ENCODE results near the gene NOS3. TPM values are rescaled to one million over a fixed set of nuclear protein-coding genes. Genes with fewer than 3 reads are reported as not detected.
A peak's percentile ranks its signal among the peaks of the same experiment; 100 is the strongest.

Gene NOS3
- total and polyA plus RNA-seq, 9 of the 15 experiments (the other 6 are each of a cell fraction or from before 2014, with no cell fraction given), result 1.1 to 121 (median 23.6) TPM

DNA sequence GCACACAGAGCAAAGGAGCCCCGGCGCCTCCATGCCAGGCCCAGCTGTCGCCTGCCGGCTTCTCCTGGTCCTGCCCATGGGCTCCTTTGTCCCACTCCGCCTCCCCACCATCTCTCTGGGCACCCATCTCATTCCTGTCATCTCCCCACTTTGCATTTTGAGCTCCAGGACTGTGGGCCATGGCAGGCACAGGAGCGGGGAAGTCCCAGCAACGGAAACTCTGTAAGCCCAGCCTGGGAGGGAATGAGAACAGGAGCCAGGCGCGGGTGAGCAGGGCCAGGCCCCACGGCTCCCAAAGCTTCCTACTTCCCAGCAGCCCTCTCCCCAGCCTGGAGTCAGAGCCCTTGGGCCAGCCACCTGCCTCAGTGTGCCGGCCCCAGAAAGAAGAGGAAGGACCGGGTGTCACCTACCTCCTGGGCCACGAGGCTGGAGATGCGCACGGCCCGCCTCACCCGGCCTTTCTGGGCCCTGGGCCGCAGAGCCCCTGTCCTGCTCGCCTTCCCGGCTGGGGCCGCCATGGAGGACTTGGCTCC is 35.8 kb upstream of the NOS3 start (continued):
- TF ChIP-seq, protein P1, sequence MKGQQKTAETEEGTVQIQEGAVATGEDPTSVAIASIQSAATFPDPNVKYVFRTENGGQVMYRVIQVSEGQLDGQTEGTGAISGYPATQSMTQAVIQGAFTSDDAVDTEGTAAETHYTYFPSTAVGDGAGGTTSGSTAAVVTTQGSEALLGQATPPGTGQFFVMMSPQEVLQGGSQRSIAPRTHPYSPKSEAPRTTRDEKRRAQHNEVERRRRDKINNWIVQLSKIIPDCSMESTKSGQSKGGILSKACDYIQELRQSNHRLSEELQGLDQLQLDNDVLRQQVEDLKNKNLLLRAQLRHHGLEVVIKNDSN (CRISPR knock-in tag; IDR thresholded peaks at IDR 0.05), result peak; percentile 45; the same call in 1 of the 2 replicates
- TF ChIP-seq GATAD2B (IDR thresholded peaks at IDR 0.05; ENCODE audit: borderline replicate concordance), result no peak
- TF ChIP-seq, protein P2, sequence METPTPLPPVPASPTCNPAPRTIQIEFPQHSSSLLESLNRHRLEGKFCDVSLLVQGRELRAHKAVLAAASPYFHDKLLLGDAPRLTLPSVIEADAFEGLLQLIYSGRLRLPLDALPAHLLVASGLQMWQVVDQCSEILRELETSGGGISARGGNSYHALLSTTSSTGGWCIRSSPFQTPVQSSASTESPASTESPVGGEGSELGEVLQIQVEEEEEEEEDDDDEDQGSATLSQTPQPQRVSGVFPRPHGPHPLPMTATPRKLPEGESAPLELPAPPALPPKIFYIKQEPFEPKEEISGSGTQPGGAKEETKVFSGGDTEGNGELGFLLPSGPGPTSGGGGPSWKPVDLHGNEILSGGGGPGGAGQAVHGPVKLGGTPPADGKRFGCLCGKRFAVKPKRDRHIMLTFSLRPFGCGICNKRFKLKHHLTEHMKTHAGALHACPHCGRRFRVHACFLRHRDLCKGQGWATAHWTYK (CRISPR knock-in tag; IDR thresholded peaks at IDR 0.05), result no peak
- TF ChIP-seq SMAD2 (IDR thresholded peaks at IDR 0.05; ENCODE audit: low read depth, low read length), result no peak
- TF ChIP-seq FIP1L1 (IDR thresholded peaks at IDR 0.05; ENCODE audit: low read depth, low read length, poor library complexity, severe bottlenecking), result no peak
- TF ChIP-seq GTF2A2 (tag; IDR thresholded peaks at IDR 0.05), result no peak
- TF ChIP-seq KLF6 (CRISPR knock-in tag; IDR thresholded peaks at IDR 0.05; ENCODE audit: borderline replicate concordance), result 0 out of 2 replicates have a peak, but pooled peaks have one; percentile 22
- TF ChIP-seq HNRNPK (IDR thresholded peaks at IDR 0.05; ENCODE audit: low read depth, low read length, poor library complexity, severe bottlenecking), result no peak
- no peak for TF ChIP-seq ZEB2 (IDR thresholded peaks at IDR 0.05)
- TF ChIP-seq, protein P3, sequence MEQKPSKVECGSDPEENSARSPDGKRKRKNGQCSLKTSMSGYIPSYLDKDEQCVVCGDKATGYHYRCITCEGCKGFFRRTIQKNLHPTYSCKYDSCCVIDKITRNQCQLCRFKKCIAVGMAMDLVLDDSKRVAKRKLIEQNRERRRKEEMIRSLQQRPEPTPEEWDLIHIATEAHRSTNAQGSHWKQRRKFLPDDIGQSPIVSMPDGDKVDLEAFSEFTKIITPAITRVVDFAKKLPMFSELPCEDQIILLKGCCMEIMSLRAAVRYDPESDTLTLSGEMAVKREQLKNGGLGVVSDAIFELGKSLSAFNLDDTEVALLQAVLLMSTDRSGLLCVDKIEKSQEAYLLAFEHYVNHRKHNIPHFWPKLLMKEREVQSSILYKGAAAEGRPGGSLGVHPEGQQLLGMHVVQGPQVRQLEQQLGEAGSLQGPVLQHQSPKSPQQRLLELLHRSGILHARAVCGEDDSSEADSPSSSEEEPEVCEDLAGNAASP (IDR thresholded peaks at IDR 0.05), result no peak
- no peak for TF ChIP-seq ZNF133 (CRISPR knock-in tag; IDR thresholded peaks at IDR 0.05)
- no peak for TF ChIP-seq RFX7 (CRISPR knock-in tag; IDR thresholded peaks at IDR 0.05)
- TF ChIP-seq FOXP1 (CRISPR knock-in tag; IDR thresholded peaks at IDR 0.05), result no peak
- TF ChIP-seq, protein P4, sequence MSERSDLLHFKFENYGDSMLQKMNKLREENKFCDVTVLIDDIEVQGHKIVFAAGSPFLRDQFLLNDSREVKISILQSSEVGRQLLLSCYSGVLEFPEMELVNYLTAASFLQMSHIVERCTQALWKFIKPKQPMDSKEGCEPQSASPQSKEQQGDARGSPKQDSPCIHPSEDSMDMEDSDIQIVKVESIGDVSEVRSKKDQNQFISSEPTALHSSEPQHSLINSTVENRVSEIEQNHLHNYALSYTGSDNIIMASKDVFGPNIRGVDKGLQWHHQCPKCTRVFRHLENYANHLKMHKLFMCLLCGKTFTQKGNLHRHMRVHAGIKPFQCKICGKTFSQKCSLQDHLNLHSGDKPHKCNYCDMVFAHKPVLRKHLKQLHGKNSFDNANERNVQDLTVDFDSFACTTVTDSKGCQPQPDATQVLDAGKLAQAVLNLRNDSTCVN (CRISPR knock-in tag; IDR thresholded peaks at IDR 0.05), result no peak
- no peak for TF ChIP-seq ETV5 (CRISPR knock-in tag; IDR thresholded peaks at IDR 0.05; ENCODE audit: low read depth)
- peak; percentile 76 for TF ChIP-seq L3MBTL2 (IDR thresholded peaks at IDR 0.05)
- TF ChIP-seq ZNF696 (CRISPR knock-in tag; conservative IDR thresholded peaks at IDR 0.05), result no peak
- TF ChIP-seq ZNF584 (CRISPR knock-in tag; IDR thresholded peaks at IDR 0.05; ENCODE audit: low read depth), result no peak
- no peak for TF ChIP-seq EP300 (IDR thresholded peaks at IDR 0.05; ENCODE audit: low read length)
- TF ChIP-seq SIN3B (IDR thresholded peaks at IDR 0.05; ENCODE audit: low read depth), result no peak
- no peak; the same call in 1 of the 2 replicates for TF ChIP-seq SMAD4 (CRISPR knock-in tag; conservative IDR thresholded peaks at IDR 0.05)
- TF ChIP-seq ZNF76 (CRISPR knock-in tag; IDR thresholded peaks at IDR 0.05; ENCODE audit: borderline replicate concordance), result no peak
- TF ChIP-seq MCM7 (IDR thresholded peaks at IDR 0.05), result no peak
- TF ChIP-seq, protein P5, sequence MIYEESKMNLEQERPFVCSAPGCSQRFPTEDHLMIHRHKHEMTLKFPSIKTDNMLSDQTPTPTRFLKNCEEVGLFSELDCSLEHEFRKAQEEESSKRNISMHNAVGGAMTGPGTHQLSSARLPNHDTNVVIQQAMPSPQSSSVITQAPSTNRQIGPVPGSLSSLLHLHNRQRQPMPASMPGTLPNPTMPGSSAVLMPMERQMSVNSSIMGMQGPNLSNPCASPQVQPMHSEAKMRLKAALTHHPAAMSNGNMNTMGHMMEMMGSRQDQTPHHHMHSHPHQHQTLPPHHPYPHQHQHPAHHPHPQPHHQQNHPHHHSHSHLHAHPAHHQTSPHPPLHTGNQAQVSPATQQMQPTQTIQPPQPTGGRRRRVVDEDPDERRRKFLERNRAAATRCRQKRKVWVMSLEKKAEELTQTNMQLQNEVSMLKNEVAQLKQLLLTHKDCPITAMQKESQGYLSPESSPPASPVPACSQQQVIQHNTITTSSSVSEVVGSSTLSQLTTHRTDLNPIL (CRISPR knock-in tag; IDR thresholded peaks at IDR 0.05), result no peak

Data from K562 (cell line).